ENCODE results near the gene RASGRP3. TPM values are rescaled to one million over a fixed set of nuclear protein-coding genes. Genes with fewer than 3 reads are reported as not detected.

The RASGRP3 gene
- total and polyA plus RNA-seq, 12 donors: 2.5 to 23.8 (median 10.7) TPM

- H3K27ac ChIP-seq: no peak overlapping the region
- H3K9me3 ChIP-seq (replicated peaks in 1 of 3): no peaks in the 10 kb centered on the region
- H3K36me3 ChIP-seq (replicated peaks in 1 of 2): no peaks in the 10 kb centered on the region
- no peaks in the 10 kb centered on the region for H3K27me3 ChIP-seq
- intact Hi-C loops (cut with DNase I): no loop called here
- TF ChIP-seq POLR2A (IDR thresholded peaks at IDR 0.05) (no peak), CTCF (IDR thresholded peaks at IDR 0.05) (no peak)
- H3K4me3 ChIP-seq: no peak overlapping the region
- 87 to 90% (median 89%) methylated on average over 3 of the region's 3 CpGs for WGBS, 4 donors
- no peaks in the 10 kb centered on the region for H3K4me1 ChIP-seq (replicated peaks in 1 of 2)
- no peak for DNase-seq
Observed at GRCh38 chr2:33513480-33513879, 37.0 kb downstream of the RASGRP3 start.

GRCh38 chr2:33516456-33516995 is 40.1 kb downstream of the RASGRP3 start:
- intact Hi-C loops (cut with DNase I): loop anchor here in 1 of 2 donors (2.0 kb wide), 1 partner anchor 18 kb away; no protein-coding TSS in a partner anchor
- WGBS, 4 donors: 58 to 65% (median 61%) methylated on average over 2 of the region's 2 CpGs
- no peak for DNase-seq
- Histone ChIP-seq H3K9me3 (replicated peaks in 1 of 3) (no peaks in the 10 kb centered on the region), H3K4me1 (replicated peaks in 1 of 2) (no peaks in the 10 kb centered on the region), H3K27me3 (no peaks in the 10 kb centered on the region), H3K4me3 (no peak overlapping the region), H3K36me3 (replicated peaks in 1 of 2) (no peaks in the 10 kb centered on the region), H3K27ac (no peak overlapping the region)
- TF ChIP-seq CTCF (IDR thresholded peaks at IDR 0.05) (no peak), POLR2A (IDR thresholded peaks at IDR 0.05) (no peak)

GRCh38 chr2:33518200-33518599 is 41.8 kb downstream of the RASGRP3 start:
- H3K4me1 ChIP-seq (replicated peaks in 1 of 2): no peaks in the 10 kb centered on the region
- no peak for TF ChIP-seq POLR2A (IDR thresholded peaks at IDR 0.05)
- TF ChIP-seq CTCF (IDR thresholded peaks at IDR 0.05): no peak
- 95 to 100% (median 97%) methylated on average over 2 of the region's 2 CpGs for WGBS, 4 donors
- DNase-seq: no peak
- no peaks in the 10 kb centered on the region for H3K9me3 ChIP-seq (replicated peaks in 1 of 3)
- H3K4me3 ChIP-seq: no peak overlapping the region
- no peak overlapping the region for H3K27ac ChIP-seq
- no peaks in the 10 kb centered on the region for H3K36me3 ChIP-seq (replicated peaks in 1 of 2)
- H3K27me3 ChIP-seq: no peaks in the 10 kb centered on the region
- intact Hi-C loops (cut with DNase I): no loop called here

- Histone ChIP-seq H3K4me1 (replicated peaks in 1 of 2) (no peaks in the 10 kb centered on the region), H3K4me3 (no peak overlapping the region), H3K27ac (no peak overlapping the region), H3K36me3 (replicated peaks in 1 of 2) (no peaks in the 10 kb centered on the region), H3K9me3 (replicated peaks in 1 of 3) (no peaks in the 10 kb centered on the region), H3K27me3 (no peaks in the 10 kb centered on the region)
- intact Hi-C loops (cut with DNase I): no loop called here
- TF ChIP-seq POLR2A (IDR thresholded peaks at IDR 0.05) (no peak), CTCF (IDR thresholded peaks at IDR 0.05) (no peak)
- 68 to 84% (median 74%) methylated on average over 1 of the region's 1 CpG for WGBS, 4 donors
- no peak for DNase-seq
Observed at GRCh38 chr2:33518929-33519328, 42.5 kb downstream of the RASGRP3 start.

Measured in adrenal gland (tissue), 12 donors.